Peyer's patch (tissue), 4 donors: ENCODE results near the gene RAB3B. TPM values are rescaled to one million over a fixed set of nuclear protein-coding genes. Genes with fewer than 3 reads are reported as not detected.

ENCODE experiments used
- DNase-seq, 3 donors: peaks; one replicate each; pipeline ENCODE4 v3.0.0-alpha.2; 2017 to 2019
- H3K27ac ChIP-seq, 4 donors: fragments of 200-600 bp; sonication (generic); one replicate each; pipeline ENCODE4 v1.5.1; 2016 to 2019
- H3K27me3 ChIP-seq, 2 donors: fragments of 200-600 bp; sonication (generic); one replicate each; pipeline ENCODE4 v1.5.1; 2019
- H3K36me3 ChIP-seq, 3 donors: fragments of 200-600 bp; sonication (generic); one replicate each; pipeline ENCODE4 v1.5.1; 2016 to 2019
- H3K4me1 ChIP-seq, 4 donors: fragments of 200-600 bp; sonication (generic); one replicate each; pipeline ENCODE4 v1.5.1; 2016 to 2019
- H3K4me3 ChIP-seq, 4 donors: fragments of 200-600 bp; sonication (generic); 1 replicate in 3 of 4; 2 replicates in 1 of 4; pipeline ENCODE4 v1.5.1; 2016 to 2019; ENCODE audit warnings: mild to moderate bottlenecking in 1 of 4
- H3K9me3 ChIP-seq, 4 donors: fragments of 200-600 bp; sonication (generic); one replicate each; pipeline ENCODE4 v1.5.1; 2016 to 2019; ENCODE audit warnings: mild to moderate bottlenecking in 1 of 4
- POLR2A ChIP-seq, 2 donors: fragments of 450-650 bp; IDR thresholded peaks; one replicate each; pipeline ENCODE4 v1.5.1; 2017; ENCODE audit warnings: antibody characterized with exemption in 2 of 2, mild to moderate bottlenecking in 2 of 2, moderate library complexity in 2 of 2
- total RNA-seq, 4 donors: library from RNA; depleted of rRNA; stranded (reverse); fragments of >200 nt; gene quantifications; one replicate each; pipeline ENCODE4 v1.1.0, GENCODE V29; 2016
- TF ChIP-seq, protein P1 (sequence below), 6 experiments: fragments of 450-650 bp in 4 of 6; fragments of 200-600 bp in 2 of 6; sonication (generic) in 1 of 6; IDR thresholded peaks; one replicate each; pipeline ENCODE4 v1.5.1; 2017 to 2019; ENCODE audit warnings: antibody characterized with exemption in 6 of 6, mild to moderate bottlenecking in 3 of 6, moderate library complexity in 1 of 6

RAB3B gene
- total RNA-seq, 4 donors from 2014 or later: 0.83 to 1.6 (median 1.5) TPM

DNA sequence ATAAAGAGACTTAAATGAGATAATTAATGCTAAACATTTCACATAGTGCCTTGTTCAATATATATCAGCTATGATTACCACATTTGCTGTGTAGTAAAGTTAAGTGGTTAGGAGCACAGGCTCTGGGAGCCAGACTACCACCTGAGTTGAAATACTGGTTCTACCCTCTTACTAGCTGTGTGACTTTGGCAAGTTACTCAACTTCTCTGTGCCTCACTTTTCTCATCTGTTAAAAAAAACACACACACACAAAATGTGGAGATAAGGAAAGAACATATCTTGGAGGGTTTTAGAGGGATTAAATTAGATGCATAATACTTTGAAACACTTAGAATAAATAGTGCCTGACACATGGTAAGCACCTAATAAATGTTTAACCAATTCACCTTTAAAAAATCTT is 60.2 kb downstream of the RAB3B start:
- no peak for DNase-seq
- H3K36me3 ChIP-seq: no peaks in the 10 kb centered on the region
- no peak overlapping the region for H3K27ac ChIP-seq
- TF ChIP-seq, protein P1, sequence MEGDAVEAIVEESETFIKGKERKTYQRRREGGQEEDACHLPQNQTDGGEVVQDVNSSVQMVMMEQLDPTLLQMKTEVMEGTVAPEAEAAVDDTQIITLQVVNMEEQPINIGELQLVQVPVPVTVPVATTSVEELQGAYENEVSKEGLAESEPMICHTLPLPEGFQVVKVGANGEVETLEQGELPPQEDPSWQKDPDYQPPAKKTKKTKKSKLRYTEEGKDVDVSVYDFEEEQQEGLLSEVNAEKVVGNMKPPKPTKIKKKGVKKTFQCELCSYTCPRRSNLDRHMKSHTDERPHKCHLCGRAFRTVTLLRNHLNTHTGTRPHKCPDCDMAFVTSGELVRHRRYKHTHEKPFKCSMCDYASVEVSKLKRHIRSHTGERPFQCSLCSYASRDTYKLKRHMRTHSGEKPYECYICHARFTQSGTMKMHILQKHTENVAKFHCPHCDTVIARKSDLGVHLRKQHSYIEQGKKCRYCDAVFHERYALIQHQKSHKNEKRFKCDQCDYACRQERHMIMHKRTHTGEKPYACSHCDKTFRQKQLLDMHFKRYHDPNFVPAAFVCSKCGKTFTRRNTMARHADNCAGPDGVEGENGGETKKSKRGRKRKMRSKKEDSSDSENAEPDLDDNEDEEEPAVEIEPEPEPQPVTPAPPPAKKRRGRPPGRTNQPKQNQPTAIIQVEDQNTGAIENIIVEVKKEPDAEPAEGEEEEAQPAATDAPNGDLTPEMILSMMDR (IDR thresholded peaks at IDR 0.05): no peak
- no peak for TF ChIP-seq POLR2A (IDR thresholded peaks at IDR 0.05)
- no peaks in the 10 kb centered on the region for H3K27me3 ChIP-seq
- no peaks in the 10 kb centered on the region for H3K4me1 ChIP-seq
- no peaks in the 10 kb centered on the region for H3K9me3 ChIP-seq
- no peak overlapping the region for H3K4me3 ChIP-seq

DNA sequence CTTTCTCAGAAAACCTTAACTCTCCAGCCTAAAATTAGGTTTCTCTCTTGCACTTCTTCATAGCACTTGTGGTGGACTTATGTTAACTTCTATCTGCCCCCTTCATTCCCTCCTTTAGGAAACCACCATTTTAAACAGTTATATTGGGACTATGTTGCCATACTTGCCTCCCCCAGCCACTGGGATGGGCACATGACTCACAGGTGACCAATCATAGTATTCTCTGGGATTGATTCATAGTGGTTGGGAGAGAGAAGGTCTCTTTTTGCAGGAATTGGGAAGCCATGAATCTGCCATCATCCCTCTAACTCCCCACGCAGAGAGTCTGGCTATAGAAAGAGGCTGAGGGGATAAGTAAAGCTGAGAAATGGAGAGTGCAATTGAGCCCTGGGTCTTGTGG is 61.6 kb downstream of the RAB3B start:
- Histone ChIP-seq H3K4me1 (no peaks in the 10 kb centered on the region), H3K4me3 (no peak overlapping the region), H3K36me3 (no peaks in the 10 kb centered on the region), H3K27ac (no peak overlapping the region), H3K27me3 (no peaks in the 10 kb centered on the region), H3K9me3 (no peaks in the 10 kb centered on the region)
- no peak for DNase-seq
- TF ChIP-seq, protein P1 (IDR thresholded peaks at IDR 0.05): no peak
- no peak for TF ChIP-seq POLR2A (IDR thresholded peaks at IDR 0.05)

DNA sequence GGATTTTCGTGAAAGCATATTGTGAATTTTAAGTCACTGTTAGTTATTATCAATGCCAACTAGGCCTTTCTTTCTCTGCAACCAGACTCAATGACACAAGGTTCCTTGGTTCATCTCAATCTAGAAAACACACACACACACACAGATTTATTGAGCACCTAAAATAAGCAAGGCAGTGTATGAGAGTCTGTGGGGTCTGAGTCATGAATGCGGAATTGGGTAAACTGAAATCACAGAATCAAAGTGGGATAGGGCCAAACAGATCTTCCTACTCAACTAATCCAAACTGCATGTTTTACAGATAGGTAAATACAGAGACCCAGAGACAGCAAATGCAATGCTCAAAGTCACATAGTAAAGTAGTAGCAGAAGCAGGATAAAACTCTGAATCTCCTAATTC is 63.5 kb downstream of the RAB3B start:
- TF ChIP-seq POLR2A (IDR thresholded peaks at IDR 0.05): no peak
- TF ChIP-seq, protein P1 (IDR thresholded peaks at IDR 0.05): no peak
- Histone ChIP-seq H3K4me3 (no peak overlapping the region), H3K27me3 (no peaks in the 10 kb centered on the region)

DNA sequence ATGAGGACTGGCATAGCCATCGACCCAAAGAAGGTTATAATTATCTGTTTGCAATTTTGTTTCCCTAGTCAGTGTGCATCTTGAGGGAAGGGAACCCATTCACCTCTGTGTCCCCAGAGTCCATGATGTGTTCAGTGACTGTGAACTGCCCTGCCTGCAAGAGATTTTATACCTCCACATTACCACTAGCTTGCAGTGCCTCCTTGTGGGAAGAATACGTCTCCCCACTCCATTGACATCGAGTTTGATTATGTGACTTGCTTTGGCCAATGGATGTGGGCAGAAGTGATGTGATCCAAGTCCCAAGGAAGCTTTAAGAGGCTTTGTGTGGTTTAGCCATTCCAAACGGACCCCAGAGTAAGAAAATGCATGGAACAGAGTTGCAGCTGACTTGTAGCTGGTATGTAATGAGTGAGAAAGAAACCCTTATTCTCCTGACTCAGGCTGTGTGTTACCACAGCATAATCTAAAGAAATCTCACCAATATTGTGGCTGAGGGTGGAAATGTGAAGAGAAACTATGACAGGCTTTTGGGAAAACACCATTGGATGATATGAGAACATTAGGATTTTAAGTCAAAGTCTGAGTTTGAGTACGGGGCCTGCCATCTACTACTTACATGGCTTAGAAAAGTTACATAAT is 64.2 kb downstream of the RAB3B start:
- Histone ChIP-seq H3K36me3 (no peaks in the 10 kb centered on the region), H3K4me1 (no peaks in the 10 kb centered on the region), H3K9me3 (no peaks in the 10 kb centered on the region), H3K27ac (no peak overlapping the region), H3K4me3 (no peak overlapping the region), H3K27me3 (no peaks in the 10 kb centered on the region)
- DNase-seq: no peak
- TF ChIP-seq POLR2A (IDR thresholded peaks at IDR 0.05): no peak
- TF ChIP-seq, protein P1 (IDR thresholded peaks at IDR 0.05): peak in 1 of 6 experiments; percentile 21

More for the DNA sequence above, 63.5 kb downstream of the RAB3B start:
- Histone ChIP-seq H3K36me3 (no peaks in the 10 kb centered on the region), H3K27ac (no peak overlapping the region), H3K9me3 (no peaks in the 10 kb centered on the region), H3K4me1 (no peaks in the 10 kb centered on the region)
- no peak for DNase-seq

DNA sequence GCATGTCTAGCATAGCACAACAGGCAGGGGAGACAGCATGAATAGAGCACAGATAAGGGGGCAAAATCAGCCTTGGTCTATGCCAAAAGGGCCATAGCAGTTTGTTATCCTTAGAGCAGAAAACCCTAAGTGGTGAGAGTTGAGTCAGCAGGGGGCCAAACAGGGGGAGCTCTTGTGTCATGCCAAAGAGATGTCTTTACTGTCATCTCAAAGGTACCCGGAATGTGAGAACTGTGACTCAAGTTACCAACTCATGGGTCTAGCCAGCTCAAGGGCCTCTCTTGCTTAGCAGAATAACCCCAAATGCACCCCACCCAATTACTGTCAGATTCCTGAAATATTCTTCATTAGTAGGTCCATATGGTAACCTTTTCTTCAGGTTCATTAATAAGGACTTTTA is 66.0 kb downstream of the RAB3B start:
- H3K27ac ChIP-seq: no peak overlapping the region
- no peaks in the 10 kb centered on the region for H3K27me3 ChIP-seq
- no peak overlapping the region for H3K4me3 ChIP-seq
- no peak for TF ChIP-seq POLR2A (IDR thresholded peaks at IDR 0.05)
- TF ChIP-seq, protein P1 (IDR thresholded peaks at IDR 0.05): no peak
- no peaks in the 10 kb centered on the region for H3K36me3 ChIP-seq
- H3K9me3 ChIP-seq: no peaks in the 10 kb centered on the region
- H3K4me1 ChIP-seq: no peaks in the 10 kb centered on the region
- DNase-seq: no peak

DNA sequence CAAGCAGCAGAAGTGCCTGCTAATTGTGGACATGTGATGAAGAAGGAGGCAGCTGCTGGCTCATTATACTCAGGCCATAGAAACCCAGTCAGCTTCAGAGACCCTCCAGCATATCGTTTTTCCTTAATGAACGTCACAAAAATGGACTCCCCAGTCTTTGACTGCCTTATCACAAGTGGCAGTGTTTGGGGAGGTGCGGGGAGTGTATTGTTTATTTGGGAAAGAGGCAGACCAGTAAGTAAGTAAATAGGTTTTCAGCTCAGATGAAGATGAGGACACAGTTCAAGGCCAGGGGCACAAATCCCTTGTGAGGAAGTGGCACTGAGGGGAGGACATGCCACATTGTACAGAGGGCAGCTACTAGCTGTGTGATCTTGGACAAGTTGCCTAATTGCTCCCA is 68.5 kb downstream of the RAB3B start:
- Histone ChIP-seq H3K27me3 (no peaks in the 10 kb centered on the region), H3K4me3 (no peak overlapping the region), H3K4me1 (no peaks in the 10 kb centered on the region), H3K27ac (no peak overlapping the region), H3K9me3 (no peaks in the 10 kb centered on the region), H3K36me3 (no peaks in the 10 kb centered on the region)
- TF ChIP-seq, protein P1 (IDR thresholded peaks at IDR 0.05): no peak
- TF ChIP-seq POLR2A (IDR thresholded peaks at IDR 0.05): no peak
- no peak for DNase-seq
